IMR-90 (cell line): ENCODE results near the gene MAGI3. TPM values are rescaled to one million over a fixed set of nuclear protein-coding genes. Genes with fewer than 3 reads are reported as not detected.

ENCODE experiments used
- ATAC-seq: fragments of 200-7000 bp; cut with Tn5 transposase; 2 replicates; pipeline ENCODE4 v1.9.1; 2020; ENCODE audit warnings: low read depth, mild to moderate bottlenecking, moderate library complexity
- BruUV-seq: library from RNA; stranded (reverse); fragments of 400-500 nt; replicated peaks from 2 replicates; lab custom pipeline; 2021; lab: Mats Ljungman, UMichigan
- CTCF ChIA-PET: fragments of 300-600 bp; formaldehyde crosslinking; extraction: SDS; loops from one replicate; lab custom pipeline; 2021; ENCODE audit warnings: antibody characterized with exemption; lab: Yijun Ruan, JAX
- POLR2A ChIA-PET: fragments of 300-600 bp; sonication (Branson Sonifier 250); formaldehyde crosslinking; loops from one replicate; lab custom pipeline; 2022; ENCODE audit warnings: antibody characterized with exemption; ENCODE audit not compliant: unreplicated experiment; lab: Charles Lee
- DNase-seq: peaks from one replicate; pipeline ENCODE4 v3.0.0; 2013
- H2AFZ ChIP-seq: replicated peaks from 2 replicates; pipeline ENCODE3; 2013; ENCODE audit warnings: low read length, mild to moderate bottlenecking; ENCODE audit not compliant: poor library complexity
- H2AK5ac ChIP-seq: 2 replicates; pipeline ENCODE4 v1.6.1; 2013; ENCODE audit warnings: low read depth, low read length, inconsistent platforms
- H2AK9ac ChIP-seq: replicated peaks from 2 replicates; pipeline ENCODE3; 2013; ENCODE audit warnings: mild to moderate bottlenecking, low read depth, low read length, moderate library complexity; ENCODE audit not compliant: poor library complexity
- H2BK120ac ChIP-seq: 2 replicates; pipeline ENCODE4 v1.6.1; 2013; ENCODE audit warnings: low read depth, low read length, inconsistent platforms
- H2BK15ac ChIP-seq: 3 replicates; pipeline ENCODE4 v1.6.1; 2013; ENCODE audit warnings: low read depth, low read length, inconsistent platforms
- H2BK20ac ChIP-seq: 2 replicates; pipeline ENCODE4 v1.6.1; 2013; ENCODE audit warnings: low read depth, mild to moderate bottlenecking, inconsistent platforms, low read length, moderate library complexity
- H2BK5ac ChIP-seq: 2 replicates; pipeline ENCODE4 v1.6.1; 2013; ENCODE audit warnings: mild to moderate bottlenecking, low read depth, low read length, inconsistent platforms; ENCODE audit not compliant: poor library complexity, severe bottlenecking
- H3K14ac ChIP-seq: replicated peaks from 2 replicates; pipeline ENCODE4 v1.6.1; 2013; ENCODE audit warnings: low read depth, low read length, inconsistent platforms
- H3K18ac ChIP-seq: 2 replicates; pipeline ENCODE4 v1.6.1; 2013; ENCODE audit warnings: low read depth, low read length, control low read depth
- H3K23ac ChIP-seq: 2 replicates; pipeline ENCODE4 v1.6.1; 2013; ENCODE audit warnings: low read depth, low read length, inconsistent platforms
- H3K27ac ChIP-seq: 2 replicates; pipeline ENCODE4 v1.5.1; 2013; ENCODE audit warnings: mild to moderate bottlenecking, control low read depth, low read length; ENCODE audit not compliant: insufficient read depth
- H3K27me3 ChIP-seq: 2 replicates; pipeline ENCODE4 v1.6.1; 2013; ENCODE audit warnings: low read length; ENCODE audit not compliant: control insufficient read depth, insufficient read depth
- H3K36me3 ChIP-seq: 2 replicates; pipeline ENCODE4 v1.6.1; 2013; ENCODE audit warnings: low read length, mixed read lengths; ENCODE audit not compliant: control insufficient read depth, insufficient read depth
- H3K4ac ChIP-seq: 2 replicates; pipeline ENCODE4 v1.6.1; 2013; ENCODE audit warnings: low read depth, low read length, inconsistent platforms
- H3K4me1 ChIP-seq: 2 replicates; pipeline ENCODE4 v1.6.1; 2013; ENCODE audit warnings: low read length, mixed read lengths; ENCODE audit not compliant: control insufficient read depth, insufficient read depth
- H3K4me2 ChIP-seq: 2 replicates; pipeline ENCODE4 v1.6.1; 2013; ENCODE audit warnings: low read depth, mild to moderate bottlenecking, control low read depth, low read length, moderate library complexity
- H3K4me3 ChIP-seq: 2 replicates; pipeline ENCODE4 v1.5.1; 2013; ENCODE audit warnings: low read depth, mild to moderate bottlenecking, control low read depth, low read length, moderate library complexity; ENCODE audit not compliant: insufficient read depth
- H3K56ac ChIP-seq: 2 replicates; pipeline ENCODE4 v1.6.1; 2013; ENCODE audit warnings: low read length, inconsistent platforms; ENCODE audit not compliant: insufficient read depth; ENCODE audit errors: extremely low read depth
- H3K79me1 ChIP-seq, 2 experiments: 2 replicates each; pipeline ENCODE4 v1.6.1; 2013; ENCODE audit warnings: low read length in 2 of 2, inconsistent platforms in 1 of 2, low read depth in 1 of 2
- H3K9ac ChIP-seq: 2 replicates; pipeline ENCODE4 v1.6.1; 2013; ENCODE audit warnings: low read depth, low read length, control low read depth
- H3K9me1 ChIP-seq: 2 replicates; pipeline ENCODE4 v1.6.1; 2013; ENCODE audit warnings: low read length, inconsistent platforms; ENCODE audit not compliant: insufficient read depth
- H3K9me3 ChIP-seq: 2 replicates; pipeline ENCODE4 v1.6.1; 2013; ENCODE audit warnings: low read length; ENCODE audit not compliant: control insufficient read depth, insufficient read depth
- H4K20me1 ChIP-seq: 2 replicates; pipeline ENCODE4 v1.6.1; 2013; ENCODE audit warnings: low read length, inconsistent platforms; ENCODE audit not compliant: insufficient read depth
- H4K5ac ChIP-seq: 2 replicates; pipeline ENCODE4 v1.6.1; 2013; ENCODE audit warnings: mild to moderate bottlenecking, low read depth, low read length, control low read depth
- H4K8ac ChIP-seq, 2 experiments: 2 replicates each; pipeline ENCODE4 v1.6.1; 2013; ENCODE audit warnings: low read depth in 2 of 2, low read length in 2 of 2, control low read depth in 1 of 2, inconsistent platforms in 1 of 2
- H4K91ac ChIP-seq: 2 replicates; pipeline ENCODE4 v1.6.1; 2013; ENCODE audit warnings: low read depth, low read length, inconsistent platforms; ENCODE audit not compliant: insufficient read depth
- MAFK ChIP-seq: IDR thresholded peaks from 2 replicates; pipeline ENCODE4 v1.6.1; 2012; ENCODE audit warnings: low read depth, low read length, improper control_type of control experiment
- USF2 ChIP-seq: fragments of 150-350 bp; IDR thresholded peaks from 2 replicates; pipeline ENCODE4 v1.6.1; 2017; ENCODE audit warnings: mild to moderate bottlenecking, antibody characterized with exemption, low read length, low read depth
- WGBS, 2 experiments: methylation state at CpG; one replicate each; pipeline versions ENCODE4 v1.1.5 to v1.1.7; 2013; ENCODE audit warnings: missing lambda C conversion rate in 2 of 2; ENCODE audit not compliant: insufficient read length in 1 of 2; ENCODE audit errors: extremely low coverage in 2 of 2; 5-methylcytosine and 5-hydroxymethylcytosine counted together
- dilution Hi-C: fragments of 300-500 bp; cut with HindIII; formaldehyde crosslinking; loops from one replicate; pipeline ENCODE4 v1.14.3; 2018; ENCODE audit warnings: low sequenced_read_pairs; ENCODE audit not compliant: unreplicated experiment
- in situ Hi-C: fragments of 300-500 bp; cut with MboI; formaldehyde crosslinking; loops from 3 replicates; pipeline ENCODE4 v1.14.3; 2019; ENCODE audit warnings: low sequenced_read_pairs, inconsistent platforms, mixed read lengths
- intact Hi-C: fragments of 100-400 bp; cut with micrococcal nuclease; formaldehyde crosslinking; loops from 2 replicates; pipeline ENCODE4 v1.10.0; 2022
- polyA plus RNA-seq, 3 experiments: library from polyadenylated mRNA; depleted of rRNA; stranded (reverse); fragments of >200 nt; gene quantifications; 2 replicates each; pipeline ENCODE4 v1.2.3, GENCODE V29; 2012; ENCODE audit warnings: low replicate concordance in 1 of 3
- total RNA-seq: library from RNA; depleted of rRNA; stranded (reverse); fragments of >200 nt; gene quantifications from 2 replicates; pipeline ENCODE4 v1.2.3, GENCODE V29; 2012

The MAGI3 gene
- total and polyA plus RNA-seq, 2 of the 4 experiments (the other 2 are of a cell fraction), result 2.5 to 8.8 TPM

- H3K23ac ChIP-seq, result no peak overlapping the region
- H3K18ac ChIP-seq, result no peak overlapping the region
- no peaks in the 10 kb centered on the region for H3K4me1 ChIP-seq
- no peak overlapping the region for H3K14ac ChIP-seq
- H3K27ac ChIP-seq, result no peak overlapping the region
- H3K9me3 ChIP-seq, result no peaks in the 10 kb centered on the region
- no peak overlapping the region for H2BK5ac ChIP-seq
- no peak overlapping the region for H2BK20ac ChIP-seq
- POLR2A ChIA-PET, result no interaction called here
- no peak overlapping the region for H3K4me2 ChIP-seq
- H4K91ac ChIP-seq, result no peak overlapping the region
- H2BK120ac ChIP-seq, result no peak overlapping the region
- intact Hi-C loops, result no loop called here
- no peak overlapping the region for H3K9ac ChIP-seq
- no peak overlapping the region for H2AK5ac ChIP-seq
- dilution Hi-C loops, result no loop called here
- no peak overlapping the region for H3K4ac ChIP-seq
- H3K36me3 ChIP-seq, result no peaks in the 10 kb centered on the region
- no peaks in the 10 kb centered on the region for H3K79me1 ChIP-seq
- no peak overlapping the region for H2BK15ac ChIP-seq
- WGBS, 2 experiments, result no CpG with 5 or more reads among the region's 2 CpGs
- no peak overlapping the region for H4K8ac ChIP-seq
- H4K20me1 ChIP-seq, result no peaks in the 10 kb centered on the region
- H3K4me3 ChIP-seq, result no peak overlapping the region
- no peak overlapping the region for H2AK9ac ChIP-seq
- no peak overlapping the region for H2AFZ ChIP-seq
- no peaks in the 10 kb centered on the region; the same call in 1 of the 2 replicates for H3K27me3 ChIP-seq
- no peak overlapping the region for H3K56ac ChIP-seq
- no peaks in the 10 kb centered on the region for H3K9me1 ChIP-seq
- DNase-seq (no peak), ATAC-seq (no peak)
- CTCF ChIA-PET, result no interaction called here
- TF ChIP-seq MAFK (peak; percentile 79), USF2 (no peak)
- no peak overlapping the region for H4K5ac ChIP-seq
- in situ Hi-C loops, result no loop called here
- no TSS peak for BruUV-seq
Measured at GRCh38 chr1:113372546-113372945, 17.8 kb upstream of the MAGI3 start.
